HEK293 (cell line): ENCODE results near the gene LPAR6.

Source experiments
- CTCF ChIA-PET: fragments of 350-600 bp; formaldehyde crosslinking; extraction: SDS; loops from one replicate; lab custom pipeline; 2021; ENCODE audit warnings: antibody characterized with exemption; lab: Yijun Ruan, JAX
- POLR2A ChIA-PET: fragments of 300-600 bp; formaldehyde crosslinking; extraction: SDS; loops from one replicate; lab custom pipeline; 2020; ENCODE audit warnings: antibody characterized with exemption, inconsistent platforms; lab: Yijun Ruan, JAX
- H3K27ac ChIP-seq: fragments of 200-500 bp; sonication (Bioruptor generic); 2 replicates; pipeline ENCODE4 v1.5.1; 2014; ENCODE audit warnings: low read depth, low read length, control low read depth, inconsistent platforms; ENCODE audit errors: extremely low read depth
- H3K36me3 ChIP-seq, 2 experiments: fragments of 200-500 bp in 1 of 2; sonication (Bioruptor generic) in 1 of 2; 1 replicate in 1 of 2; 2 replicates in 1 of 2; pipeline ENCODE4 v1.5.1; 2014 to 2017; ENCODE audit warnings: inconsistent platforms in 2 of 2, low read length in 2 of 2; ENCODE audit not compliant: control insufficient read depth in 2 of 2, insufficient read depth in 1 of 2
- H3K4me1 ChIP-seq: fragments of 200-500 bp; sonication (Bioruptor generic); 2 replicates; pipeline ENCODE4 v1.5.1; 2014; ENCODE audit warnings: mild to moderate bottlenecking, low read length, inconsistent platforms; ENCODE audit not compliant: control insufficient read depth, insufficient read depth
- H3K4me3 ChIP-seq: 2 replicates; pipeline ENCODE4 v1.5.1; 2011; ENCODE audit warnings: low read depth, mild to moderate bottlenecking, control low read depth, low read length, moderate library complexity
- H3K9me3 ChIP-seq: fragments of 200-500 bp; sonication (Bioruptor generic); 2 replicates; pipeline ENCODE4 v1.5.1; 2014; ENCODE audit warnings: low read depth, low read length, inconsistent platforms; ENCODE audit not compliant: control insufficient read depth, insufficient read depth
- IKZF3 ChIP-seq: fragments of 450-650 bp; IDR thresholded peaks from 2 replicates; pipeline ENCODE4 v1.5.0; 2018; ENCODE audit warnings: missing biosample characterization, mild to moderate bottlenecking, missing genetic modification characterization, moderate library complexity
- KLF9 ChIP-seq: fragments of 450-650 bp; formaldehyde crosslinking; IDR thresholded peaks from 2 replicates; pipeline ENCODE4 v1.5.1; 2016; ENCODE audit warnings: missing biosample characterization, missing genetic modification characterization, low read depth
- SP2 ChIP-seq: fragments of 450-650 bp; formaldehyde crosslinking; IDR thresholded peaks from 2 replicates; pipeline ENCODE4 v1.5.1; 2016; ENCODE audit warnings: missing biosample characterization, missing genetic modification characterization
- ZNF19 ChIP-seq: fragments of 450-650 bp; formaldehyde crosslinking; IDR thresholded peaks from 2 replicates; pipeline ENCODE4; 2016; ENCODE audit warnings: missing biosample characterization, missing genetic modification characterization, low read depth
- ZNF324 ChIP-seq: fragments of 450-650 bp; formaldehyde crosslinking; IDR thresholded peaks from 2 replicates; pipeline ENCODE4 v1.5.1; 2016; ENCODE audit warnings: missing biosample characterization, missing genetic modification characterization
- ZNF335 ChIP-seq: fragments of 450-650 bp; formaldehyde crosslinking; conservative IDR thresholded peaks from 2 replicates; pipeline ENCODE4 v1.5.1; 2016; ENCODE audit warnings: missing biosample characterization, missing genetic modification characterization
- TF ChIP-seq, protein P1 (sequence below): fragments of 450-650 bp; formaldehyde crosslinking; IDR thresholded peaks from 2 replicates; pipeline ENCODE4 v1.5.1; 2016; ENCODE audit warnings: missing biosample characterization, missing genetic modification characterization
- TF ChIP-seq, protein P2 (sequence below): fragments of 450-650 bp; formaldehyde crosslinking; IDR thresholded peaks from 2 replicates; pipeline ENCODE4 v1.5.1; 2016; ENCODE audit warnings: missing biosample characterization, missing genetic modification characterization, borderline replicate concordance
- TF ChIP-seq, protein P3 (sequence below): fragments of 450-650 bp; formaldehyde crosslinking; IDR thresholded peaks from 2 replicates; pipeline ENCODE4 v1.5.1; 2016; ENCODE audit warnings: missing biosample characterization, missing genetic modification characterization
- TF ChIP-seq, protein P4 (sequence below): fragments of 450-650 bp; formaldehyde crosslinking; IDR thresholded peaks from 2 replicates; pipeline ENCODE4 v1.5.1; 2016; ENCODE audit warnings: missing biosample characterization, missing genetic modification characterization
- TF ChIP-seq, protein P5 (sequence below): fragments of 450-650 bp; formaldehyde crosslinking; IDR thresholded peaks from 2 replicates; pipeline ENCODE4 v1.5.1; 2016; ENCODE audit warnings: missing biosample characterization, missing genetic modification characterization, low read depth
- TF ChIP-seq, protein P6 (sequence below): fragments of 450-650 bp; formaldehyde crosslinking; IDR thresholded peaks from 2 replicates; pipeline ENCODE4 v1.5.1; 2016; ENCODE audit warnings: missing biosample characterization, missing genetic modification characterization

The LPAR6 gene

DNA sequence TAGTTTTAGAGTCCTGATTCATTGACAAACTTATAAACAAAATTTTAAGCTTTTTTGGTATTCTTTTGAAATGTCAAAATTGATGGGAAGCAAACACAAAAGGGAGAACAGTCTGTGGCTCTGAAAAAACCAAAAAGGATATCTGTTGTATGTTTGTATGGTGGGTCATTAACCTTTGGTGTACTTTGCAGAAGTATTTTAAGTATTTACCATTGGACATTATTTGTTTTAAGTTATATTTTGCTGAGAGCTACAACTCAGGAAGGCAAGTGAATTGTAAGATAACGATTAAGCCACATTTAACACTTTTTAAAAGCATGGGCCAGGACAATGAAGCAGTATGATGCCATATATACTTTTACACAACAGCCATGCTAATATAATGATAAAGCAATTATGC lies 15.2 kb downstream of the LPAR6 start (continued):
- no peak for TF ChIP-seq ZNF324 (tag by site-specific recombination)

DNA sequence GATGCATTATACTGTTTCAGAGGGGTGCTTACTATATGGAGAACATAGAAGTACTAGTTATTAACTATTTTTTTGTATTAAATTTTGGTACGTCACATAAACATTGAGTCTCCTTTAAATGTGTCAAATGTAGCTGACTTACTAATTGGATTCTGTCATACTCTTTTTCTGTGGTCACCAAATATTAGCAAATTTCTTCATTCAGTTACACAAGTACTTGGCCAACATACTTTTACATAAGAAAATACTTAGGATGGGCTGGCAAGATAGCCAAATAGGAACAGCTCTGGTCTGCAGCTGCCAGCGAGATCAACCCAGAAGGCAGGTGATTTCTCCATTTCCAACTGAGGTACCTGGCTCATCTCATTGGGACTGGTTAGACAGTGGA lies 19.2 kb downstream of the LPAR6 start:
- CTCF ChIA-PET, result no interaction called here
- H3K27ac ChIP-seq, result no peak overlapping the region
- no peaks in the 10 kb centered on the region for H3K4me1 ChIP-seq
- H3K36me3 ChIP-seq, result peaks cover 0 to 7% of the 10 kb centered on the region in 2 experiments; a peak in 2 of 3 replicates
- H3K4me3 ChIP-seq, result no peak overlapping the region
- POLR2A ChIA-PET, result no interaction called here
- H3K9me3 ChIP-seq, result no peaks in the 10 kb centered on the region
- TF ChIP-seq ZNF19, result no peak
- TF ChIP-seq, protein P1, sequence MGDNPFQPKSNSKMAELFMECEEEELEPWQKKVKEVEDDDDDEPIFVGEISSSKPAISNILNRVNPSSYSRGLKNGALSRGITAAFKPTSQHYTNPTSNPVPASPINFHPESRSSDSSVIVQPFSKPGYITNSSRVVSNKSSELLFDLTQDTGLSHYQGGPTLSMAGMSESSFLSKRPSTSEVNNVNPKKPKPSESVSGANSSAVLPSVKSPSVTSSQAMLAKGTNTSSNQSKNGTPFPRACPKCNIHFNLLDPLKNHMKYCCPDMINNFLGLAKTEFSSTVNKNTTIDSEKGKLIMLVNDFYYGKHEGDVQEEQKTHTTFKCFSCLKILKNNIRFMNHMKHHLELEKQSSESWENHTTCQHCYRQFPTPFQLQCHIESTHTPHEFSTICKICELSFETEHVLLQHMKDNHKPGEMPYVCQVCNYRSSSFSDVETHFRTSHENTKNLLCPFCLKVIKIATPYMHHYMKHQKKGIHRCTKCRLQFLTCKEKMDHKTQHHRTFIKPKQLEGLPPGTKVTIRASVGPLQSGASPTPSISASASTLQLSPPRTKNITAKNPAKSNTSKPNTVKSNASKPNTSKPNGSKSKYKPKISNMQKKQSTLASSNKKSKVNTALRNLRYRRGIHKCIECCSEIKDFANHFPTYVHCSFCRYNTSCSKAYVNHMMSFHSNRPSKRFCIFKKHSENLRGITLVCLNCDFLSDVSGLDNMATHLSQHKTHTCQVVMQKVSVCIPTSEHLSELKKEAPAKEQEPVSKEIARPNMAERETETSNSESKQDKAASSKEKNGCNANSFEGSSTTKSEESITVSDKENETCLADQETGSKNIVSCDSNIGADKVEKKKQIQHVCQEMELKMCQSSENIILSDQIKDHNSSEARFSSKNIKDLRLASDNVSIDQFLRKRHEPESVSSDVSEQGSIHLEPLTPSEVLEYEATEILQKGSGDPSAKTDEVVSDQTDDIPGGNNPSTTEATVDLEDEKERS (tag by site-specific recombination), result no peak
- no peak for TF ChIP-seq IKZF3 (tag by site-specific recombination)
- TF ChIP-seq, protein P2, sequence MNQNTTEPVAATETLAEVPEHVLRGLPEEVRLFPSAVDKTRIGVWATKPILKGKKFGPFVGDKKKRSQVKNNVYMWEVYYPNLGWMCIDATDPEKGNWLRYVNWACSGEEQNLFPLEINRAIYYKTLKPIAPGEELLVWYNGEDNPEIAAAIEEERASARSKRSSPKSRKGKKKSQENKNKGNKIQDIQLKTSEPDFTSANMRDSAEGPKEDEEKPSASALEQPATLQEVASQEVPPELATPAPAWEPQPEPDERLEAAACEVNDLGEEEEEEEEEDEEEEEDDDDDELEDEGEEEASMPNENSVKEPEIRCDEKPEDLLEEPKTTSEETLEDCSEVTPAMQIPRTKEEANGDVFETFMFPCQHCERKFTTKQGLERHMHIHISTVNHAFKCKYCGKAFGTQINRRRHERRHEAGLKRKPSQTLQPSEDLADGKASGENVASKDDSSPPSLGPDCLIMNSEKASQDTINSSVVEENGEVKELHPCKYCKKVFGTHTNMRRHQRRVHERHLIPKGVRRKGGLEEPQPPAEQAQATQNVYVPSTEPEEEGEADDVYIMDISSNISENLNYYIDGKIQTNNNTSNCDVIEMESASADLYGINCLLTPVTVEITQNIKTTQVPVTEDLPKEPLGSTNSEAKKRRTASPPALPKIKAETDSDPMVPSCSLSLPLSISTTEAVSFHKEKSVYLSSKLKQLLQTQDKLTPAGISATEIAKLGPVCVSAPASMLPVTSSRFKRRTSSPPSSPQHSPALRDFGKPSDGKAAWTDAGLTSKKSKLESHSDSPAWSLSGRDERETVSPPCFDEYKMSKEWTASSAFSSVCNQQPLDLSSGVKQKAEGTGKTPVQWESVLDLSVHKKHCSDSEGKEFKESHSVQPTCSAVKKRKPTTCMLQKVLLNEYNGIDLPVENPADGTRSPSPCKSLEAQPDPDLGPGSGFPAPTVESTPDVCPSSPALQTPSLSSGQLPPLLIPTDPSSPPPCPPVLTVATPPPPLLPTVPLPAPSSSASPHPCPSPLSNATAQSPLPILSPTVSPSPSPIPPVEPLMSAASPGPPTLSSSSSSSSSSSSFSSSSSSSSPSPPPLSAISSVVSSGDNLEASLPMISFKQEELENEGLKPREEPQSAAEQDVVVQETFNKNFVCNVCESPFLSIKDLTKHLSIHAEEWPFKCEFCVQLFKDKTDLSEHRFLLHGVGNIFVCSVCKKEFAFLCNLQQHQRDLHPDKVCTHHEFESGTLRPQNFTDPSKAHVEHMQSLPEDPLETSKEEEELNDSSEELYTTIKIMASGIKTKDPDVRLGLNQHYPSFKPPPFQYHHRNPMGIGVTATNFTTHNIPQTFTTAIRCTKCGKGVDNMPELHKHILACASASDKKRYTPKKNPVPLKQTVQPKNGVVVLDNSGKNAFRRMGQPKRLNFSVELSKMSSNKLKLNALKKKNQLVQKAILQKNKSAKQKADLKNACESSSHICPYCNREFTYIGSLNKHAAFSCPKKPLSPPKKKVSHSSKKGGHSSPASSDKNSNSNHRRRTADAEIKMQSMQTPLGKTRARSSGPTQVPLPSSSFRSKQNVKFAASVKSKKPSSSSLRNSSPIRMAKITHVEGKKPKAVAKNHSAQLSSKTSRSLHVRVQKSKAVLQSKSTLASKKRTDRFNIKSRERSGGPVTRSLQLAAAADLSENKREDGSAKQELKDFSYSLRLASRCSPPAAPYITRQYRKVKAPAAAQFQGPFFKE (tag by site-specific recombination), result no peak
- TF ChIP-seq SP2, result no peak
- TF ChIP-seq KLF9 (tag by site-specific recombination), result no peak
- TF ChIP-seq, protein P3, sequence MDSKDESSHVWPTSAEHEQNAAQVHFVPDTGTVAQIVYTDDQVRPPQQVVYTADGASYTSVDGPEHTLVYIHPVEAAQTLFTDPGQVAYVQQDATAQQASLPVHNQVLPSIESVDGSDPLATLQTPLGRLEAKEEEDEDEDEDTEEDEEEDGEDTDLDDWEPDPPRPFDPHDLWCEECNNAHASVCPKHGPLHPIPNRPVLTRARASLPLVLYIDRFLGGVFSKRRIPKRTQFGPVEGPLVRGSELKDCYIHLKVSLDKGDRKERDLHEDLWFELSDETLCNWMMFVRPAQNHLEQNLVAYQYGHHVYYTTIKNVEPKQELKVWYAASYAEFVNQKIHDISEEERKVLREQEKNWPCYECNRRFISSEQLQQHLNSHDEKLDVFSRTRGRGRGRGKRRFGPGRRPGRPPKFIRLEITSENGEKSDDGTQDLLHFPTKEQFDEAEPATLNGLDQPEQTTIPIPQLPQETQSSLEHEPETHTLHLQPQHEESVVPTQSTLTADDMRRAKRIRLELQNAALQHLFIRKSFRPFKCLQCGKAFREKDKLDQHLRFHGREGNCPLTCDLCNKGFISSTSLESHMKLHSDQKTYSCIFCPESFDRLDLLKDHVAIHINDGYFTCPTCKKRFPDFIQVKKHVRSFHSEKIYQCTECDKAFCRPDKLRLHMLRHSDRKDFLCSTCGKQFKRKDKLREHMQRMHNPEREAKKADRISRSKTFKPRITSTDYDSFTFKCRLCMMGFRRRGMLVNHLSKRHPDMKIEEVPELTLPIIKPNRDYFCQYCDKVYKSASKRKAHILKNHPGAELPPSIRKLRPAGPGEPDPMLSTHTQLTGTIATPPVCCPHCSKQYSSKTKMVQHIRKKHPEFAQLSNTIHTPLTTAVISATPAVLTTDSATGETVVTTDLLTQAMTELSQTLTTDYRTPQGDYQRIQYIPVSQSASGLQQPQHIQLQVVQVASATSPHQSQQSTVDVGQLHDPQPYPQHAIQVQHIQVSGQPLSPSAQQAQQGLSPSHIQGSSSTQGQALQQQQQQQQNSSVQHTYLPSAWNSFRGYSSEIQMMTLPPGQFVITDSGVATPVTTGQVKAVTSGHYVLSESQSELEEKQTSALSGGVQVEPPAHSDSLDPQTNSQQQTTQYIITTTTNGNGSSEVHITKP (tag by site-specific recombination), result no peak
- no peak for TF ChIP-seq ZNF335 (tag by site-specific recombination)
- TF ChIP-seq ZNF324 (tag by site-specific recombination), result no peak
- TF ChIP-seq, protein P4, sequence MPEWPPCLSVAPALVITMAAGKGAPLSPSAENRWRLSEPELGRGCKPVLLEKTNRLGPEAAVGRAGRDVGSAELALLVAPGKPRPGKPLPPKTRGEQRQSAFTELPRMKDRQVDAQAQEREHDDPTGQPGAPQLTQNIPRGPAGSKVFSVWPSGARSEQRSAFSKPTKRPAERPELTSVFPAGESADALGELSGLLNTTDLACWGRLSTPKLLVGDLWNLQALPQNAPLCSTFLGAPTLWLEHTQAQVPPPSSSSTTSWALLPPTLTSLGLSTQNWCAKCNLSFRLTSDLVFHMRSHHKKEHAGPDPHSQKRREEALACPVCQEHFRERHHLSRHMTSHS (tag by site-specific recombination), result no peak
- TF ChIP-seq, protein P5, sequence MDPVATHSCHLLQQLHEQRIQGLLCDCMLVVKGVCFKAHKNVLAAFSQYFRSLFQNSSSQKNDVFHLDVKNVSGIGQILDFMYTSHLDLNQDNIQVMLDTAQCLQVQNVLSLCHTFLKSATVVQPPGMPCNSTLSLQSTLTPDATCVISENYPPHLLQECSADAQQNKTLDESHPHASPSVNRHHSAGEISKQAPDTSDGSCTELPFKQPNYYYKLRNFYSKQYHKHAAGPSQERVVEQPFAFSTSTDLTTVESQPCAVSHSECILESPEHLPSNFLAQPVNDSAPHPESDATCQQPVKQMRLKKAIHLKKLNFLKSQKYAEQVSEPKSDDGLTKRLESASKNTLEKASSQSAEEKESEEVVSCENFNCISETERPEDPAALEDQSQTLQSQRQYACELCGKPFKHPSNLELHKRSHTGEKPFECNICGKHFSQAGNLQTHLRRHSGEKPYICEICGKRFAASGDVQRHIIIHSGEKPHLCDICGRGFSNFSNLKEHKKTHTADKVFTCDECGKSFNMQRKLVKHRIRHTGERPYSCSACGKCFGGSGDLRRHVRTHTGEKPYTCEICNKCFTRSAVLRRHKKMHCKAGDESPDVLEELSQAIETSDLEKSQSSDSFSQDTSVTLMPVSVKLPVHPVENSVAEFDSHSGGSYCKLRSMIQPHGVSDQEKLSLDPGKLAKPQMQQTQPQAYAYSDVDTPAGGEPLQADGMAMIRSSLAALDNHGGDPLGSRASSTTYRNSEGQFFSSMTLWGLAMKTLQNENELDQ (tag by site-specific recombination), result no peak
- TF ChIP-seq, protein P6, sequence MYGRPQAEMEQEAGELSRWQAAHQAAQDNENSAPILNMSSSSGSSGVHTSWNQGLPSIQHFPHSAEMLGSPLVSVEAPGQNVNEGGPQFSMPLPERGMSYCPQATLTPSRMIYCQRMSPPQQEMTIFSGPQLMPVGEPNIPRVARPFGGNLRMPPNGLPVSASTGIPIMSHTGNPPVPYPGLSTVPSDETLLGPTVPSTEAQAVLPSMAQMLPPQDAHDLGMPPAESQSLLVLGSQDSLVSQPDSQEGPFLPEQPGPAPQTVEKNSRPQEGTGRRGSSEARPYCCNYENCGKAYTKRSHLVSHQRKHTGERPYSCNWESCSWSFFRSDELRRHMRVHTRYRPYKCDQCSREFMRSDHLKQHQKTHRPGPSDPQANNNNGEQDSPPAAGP (tag by site-specific recombination), result no peak
